ENCODE results near the gene TACO1.
A peak's percentile ranks its signal among the peaks of the same experiment; 100 is the strongest.

Gene TACO1

GRCh38 chr17:63600569-63601438, at the start of gene TACO1:
TACO1 (plus strand) TSS chr17:63600895; CDS start chr17:63601084, 189 bp downstream.
- peak; percentile 75 for DNase-seq

GRCh38 chr17:63552211-63552610, 48.5 kb upstream of the TACO1 start:
- DNase-seq, result no peak

GRCh38 chr17:63555500-63556156, 45.1 kb upstream of the TACO1 start:
- no peak for DNase-seq

- DNase-seq, result no peak
Observed at GRCh38 chr17:63557416-63557815, 43.3 kb upstream of the TACO1 start.

GRCh38 chr17:63558441-63558840, 42.3 kb upstream of the TACO1 start:
- no peak for DNase-seq

GRCh38 chr17:63561819-63562218, 38.9 kb upstream of the TACO1 start:
- no peak for DNase-seq

GRCh38 chr17:63563339-63563738, 37.4 kb upstream of the TACO1 start:
- DNase-seq, result no peak

GRCh38 chr17:63564562-63564961, 36.1 kb upstream of the TACO1 start:
- DNase-seq, result no peak

- DNase-seq, result no peak
Observed at GRCh38 chr17:63567229-63567628, 33.5 kb upstream of the TACO1 start.

GRCh38 chr17:63568563-63568962, 32.1 kb upstream of the TACO1 start:
- no peak for DNase-seq

- DNase-seq, result no peak
Observed at GRCh38 chr17:63571632-63572310, 28.9 kb upstream of the TACO1 start.

GRCh38 chr17:63573634-63574033, 27.1 kb upstream of the TACO1 start:
- DNase-seq, result no peak

GRCh38 chr17:63578027-63578768, 22.5 kb upstream of the TACO1 start:
- no peak for DNase-seq

- DNase-seq, result no peak
Observed at GRCh38 chr17:63578769-63579111, 22.0 kb upstream of the TACO1 start.

- DNase-seq, result no peak
Observed at GRCh38 chr17:63579633-63580032, 21.1 kb upstream of the TACO1 start.

- no peak for DNase-seq
Observed at GRCh38 chr17:63587770-63588169, 12.9 kb upstream of the TACO1 start.

- DNase-seq, result no peak
Observed at GRCh38 chr17:63588797-63589196, 11.9 kb upstream of the TACO1 start.

- no peak for DNase-seq
Observed at GRCh38 chr17:63589646-63590045, 11.0 kb upstream of the TACO1 start.

GRCh38 chr17:63592797-63593196, 7.9 kb upstream of the TACO1 start:
- DNase-seq, result no peak

GRCh38 chr17:63595132-63595531, 5.6 kb upstream of the TACO1 start:
- DNase-seq, result no peak

GRCh38 chr17:63596856-63597586, 3.7 kb upstream of the TACO1 start:
- no peak for DNase-seq

GRCh38 chr17:63598281-63598680, 2.4 kb upstream of the TACO1 start:
- DNase-seq, result no peak
